ENCODE measurements around the gene ELMO1.

ELMO1 gene

DNA sequence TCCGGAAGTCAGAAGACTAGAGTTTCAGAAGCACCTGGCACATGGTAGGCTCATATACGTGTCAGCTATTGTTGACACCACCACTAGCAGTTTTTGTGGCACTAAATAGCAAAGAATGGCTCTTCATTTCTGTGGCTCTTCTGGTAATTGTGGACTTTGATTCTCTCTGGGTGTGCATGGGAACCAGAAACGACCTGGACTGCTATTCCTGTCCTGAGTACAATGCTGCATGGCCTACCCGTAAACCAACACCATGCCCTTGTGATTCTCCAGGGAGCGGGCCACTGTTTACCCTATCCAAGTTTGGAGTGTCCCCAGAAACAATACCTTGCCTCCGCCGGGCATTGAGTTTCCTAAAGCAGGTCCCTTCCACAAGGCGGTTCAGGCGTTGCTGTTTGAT is 561.4 kb downstream of the ELMO1 start:
- DNase-seq: no peak
- H3K9me3 ChIP-seq (ENCODE audit: insufficient read depth, low read length, severe bottlenecking): no peaks in the 10 kb centered on the region
- TF ChIP-seq CTCF (IDR thresholded peaks at IDR 0.05; ENCODE audit: borderline replicate concordance, extremely low read depth, low read length, poor library complexity, severe bottlenecking): no peak
- no peak for TF ChIP-seq EZH2 (IDR thresholded peaks at IDR 0.05; ENCODE audit: borderline replicate concordance, low read depth, low read length, severe bottlenecking)
- H3K4me3 ChIP-seq (ENCODE audit: low read depth in 1 of 2, low read length in 2 of 2): no peak overlapping the region
- no peaks in the 10 kb centered on the region for H3K79me2 ChIP-seq (ENCODE audit: insufficient read depth, low read length)
- H4K20me1 ChIP-seq (ENCODE audit: insufficient read depth, low read length): no peaks in the 10 kb centered on the region
- H3K27ac ChIP-seq (ENCODE audit: low read length): no peak overlapping the region
- no peak for ATAC-seq (ENCODE audit: insufficient read depth, low read depth)
- H2AFZ ChIP-seq (ENCODE audit: low read depth, low read length): no peak overlapping the region
- H3K4me1 ChIP-seq (ENCODE audit: insufficient read depth, low read length): no peaks in the 10 kb centered on the region
- H3K4me2 ChIP-seq (ENCODE audit: insufficient read depth, low read length): no peak overlapping the region
- H3K36me3 ChIP-seq (ENCODE audit: insufficient read depth, low read length): peaks cover 29% of the 10 kb centered on the region
- H3K9ac ChIP-seq (ENCODE audit: low read depth, low read length): no peak overlapping the region
- H3K27me3 ChIP-seq (ENCODE audit: insufficient read depth, low read length, poor library complexity): no peaks in the 10 kb centered on the region

- peaks cover 30% of the 10 kb centered on the region for H3K36me3 ChIP-seq (ENCODE audit: insufficient read depth, low read length)
These were observed 563.8 kb downstream of the ELMO1 start for GRCh38 chr7:36884910-36885309.

DNA sequence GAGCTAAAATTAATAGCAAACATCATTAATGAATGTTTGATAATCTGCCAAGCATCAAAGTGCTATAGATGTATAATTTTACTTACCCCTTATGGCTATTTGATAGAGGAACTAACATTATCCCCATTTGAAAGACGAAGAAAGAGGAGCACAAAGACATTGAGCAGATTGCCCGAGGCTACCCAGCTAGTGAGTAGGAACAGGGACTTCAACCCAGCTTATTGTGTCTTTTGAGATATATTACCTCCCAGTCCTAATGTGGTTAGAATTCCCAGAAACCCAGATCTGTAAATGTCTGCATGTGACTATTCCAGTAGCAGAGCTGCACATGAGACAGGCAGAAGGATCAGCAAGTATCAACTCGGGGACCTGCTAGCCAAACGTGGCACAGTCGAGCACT is 564.3 kb downstream of the ELMO1 start:
- H3K27me3 ChIP-seq (ENCODE audit: insufficient read depth, low read length, poor library complexity): no peaks in the 10 kb centered on the region
- DNase-seq: no peak
- no peaks in the 10 kb centered on the region for H3K9me3 ChIP-seq (ENCODE audit: insufficient read depth, low read length, severe bottlenecking)
- H3K4me2 ChIP-seq (ENCODE audit: insufficient read depth, low read length): no peak overlapping the region
- H3K4me3 ChIP-seq (ENCODE audit: low read depth in 1 of 2, low read length in 2 of 2): no peak overlapping the region
- H3K9ac ChIP-seq (ENCODE audit: low read depth, low read length): no peak overlapping the region
- no peak overlapping the region for H2AFZ ChIP-seq (ENCODE audit: low read depth, low read length)
- no peak overlapping the region for H3K27ac ChIP-seq (ENCODE audit: low read length)
- no peaks in the 10 kb centered on the region for H4K20me1 ChIP-seq (ENCODE audit: insufficient read depth, low read length)
- peaks cover 30% of the 10 kb centered on the region for H3K36me3 ChIP-seq (ENCODE audit: insufficient read depth, low read length)
- TF ChIP-seq EZH2 (IDR thresholded peaks at IDR 0.05; ENCODE audit: borderline replicate concordance, low read depth, low read length, severe bottlenecking): no peak
- no peak for TF ChIP-seq CTCF (IDR thresholded peaks at IDR 0.05; ENCODE audit: borderline replicate concordance, extremely low read depth, low read length, poor library complexity, severe bottlenecking)
- ATAC-seq (ENCODE audit: insufficient read depth, low read depth): no peak
- no peaks in the 10 kb centered on the region for H3K79me2 ChIP-seq (ENCODE audit: insufficient read depth, low read length)
- H3K4me1 ChIP-seq (ENCODE audit: insufficient read depth, low read length): no peaks in the 10 kb centered on the region

More at GRCh38 chr7:36884910-36885309, 563.8 kb downstream of the ELMO1 start:
- H3K79me2 ChIP-seq (ENCODE audit: insufficient read depth, low read length): no peaks in the 10 kb centered on the region
- TF ChIP-seq CTCF (IDR thresholded peaks at IDR 0.05; ENCODE audit: borderline replicate concordance, extremely low read depth, low read length, poor library complexity, severe bottlenecking): no peak
- TF ChIP-seq EZH2 (IDR thresholded peaks at IDR 0.05; ENCODE audit: borderline replicate concordance, low read depth, low read length, severe bottlenecking): no peak
- no peaks in the 10 kb centered on the region for H3K27me3 ChIP-seq (ENCODE audit: insufficient read depth, low read length, poor library complexity)
- H3K27ac ChIP-seq (ENCODE audit: low read length): no peak overlapping the region
- DNase-seq: no peak
- no peak overlapping the region for H3K4me2 ChIP-seq (ENCODE audit: insufficient read depth, low read length)
- no peaks in the 10 kb centered on the region for H3K4me1 ChIP-seq (ENCODE audit: insufficient read depth, low read length)
- no peaks in the 10 kb centered on the region for H4K20me1 ChIP-seq (ENCODE audit: insufficient read depth, low read length)
- ATAC-seq (ENCODE audit: insufficient read depth, low read depth): no peak
- H3K9ac ChIP-seq (ENCODE audit: low read depth, low read length): no peak overlapping the region
- no peaks in the 10 kb centered on the region for H3K9me3 ChIP-seq (ENCODE audit: insufficient read depth, low read length, severe bottlenecking)
- H3K4me3 ChIP-seq (ENCODE audit: low read depth in 1 of 2, low read length in 2 of 2): no peak overlapping the region
- H2AFZ ChIP-seq (ENCODE audit: low read depth, low read length): no peak overlapping the region

All from DND-41 (cell line).